NB4 (cell line): ENCODE measurements around the gene SLC25A1.

ENCODE experiments used
- DNase-seq: peaks from one replicate; pipeline ENCODE4 v3.0.0; 2010; ENCODE audit warnings: low read depth
- H3K4me3 ChIP-seq: one replicate; pipeline ENCODE4 v1.5.1; 2011; ENCODE audit warnings: mild to moderate bottlenecking, low read depth, low read length, moderate library complexity
- CTCF ChIP-seq: IDR thresholded peaks from one replicate; pipeline ENCODE4 v1.5.1; 2012; ENCODE audit warnings: low read depth, low read length
- MAX ChIP-seq: IDR thresholded peaks from 2 replicates; pipeline ENCODE4 v1.6.1; 2011; ENCODE audit warnings: low read depth, low read length
- MYC ChIP-seq: IDR thresholded peaks from 2 replicates; pipeline ENCODE4 v1.6.1; 2011; ENCODE audit warnings: low read depth, low read length
- POLR2A ChIP-seq: IDR thresholded peaks from 2 replicates; pipeline ENCODE4 v1.6.1; 2011; ENCODE audit warnings: mild to moderate bottlenecking; ENCODE audit not compliant: insufficient read length; ENCODE audit errors: extremely low read depth

Gene SLC25A1

GRCh38 chr22:19137384-19138216 lies 40.9 kb downstream of the SLC25A1 start:
- H3K4me3 ChIP-seq, result no peak overlapping the region
- no peak for TF ChIP-seq CTCF
- TF ChIP-seq POLR2A, result no peak
- no peak for TF ChIP-seq MYC
- no peak for TF ChIP-seq MAX
- DNase-seq, result no peak

- no peak for TF ChIP-seq CTCF
- TF ChIP-seq MAX, result no peak
- no peak for TF ChIP-seq MYC
- TF ChIP-seq POLR2A, result no peak
- DNase-seq, result no peak
- no peak overlapping the region for H3K4me3 ChIP-seq
Observed at GRCh38 chr22:19136915-19137314, 41.6 kb downstream of the SLC25A1 start.

GRCh38 chr22:19134874-19135273 lies 43.7 kb downstream of the SLC25A1 start:
- DNase-seq, result no peak
- no peak overlapping the region for H3K4me3 ChIP-seq
- no peak for TF ChIP-seq MAX
- no peak for TF ChIP-seq POLR2A
- no peak for TF ChIP-seq CTCF
- no peak for TF ChIP-seq MYC

- no peak overlapping the region for H3K4me3 ChIP-seq
- TF ChIP-seq MAX (no peak), POLR2A (no peak), CTCF (no peak), MYC (no peak)
- no peak for DNase-seq
Observed at GRCh38 chr22:19134176-19134831, 44.2 kb downstream of the SLC25A1 start.

GRCh38 chr22:19133561-19133960 lies 45.0 kb downstream of the SLC25A1 start:
- H3K4me3 ChIP-seq, result no peak overlapping the region
- TF ChIP-seq MAX (no peak), MYC (no peak), CTCF (no peak), POLR2A (no peak)
- DNase-seq, result no peak
